Measurements from ENCODE around the gene PUS7.

The PUS7 gene

GRCh38 chr7:105512926-105513526 lies 9.0 kb downstream of the PUS7 start:
- H3K79me2 ChIP-seq (ENCODE audit: low read length) = peaks cover 66% of the 10 kb centered on the region
- H2AFZ ChIP-seq (ENCODE audit: low read length) = no peak overlapping the region
- H4K20me1 ChIP-seq (ENCODE audit: insufficient read depth, low read length) = no peaks in the 10 kb centered on the region
- H3K4me2 ChIP-seq (ENCODE audit: low read depth, low read length) = peak overlapping the region; percentile 55
- no peaks in the 10 kb centered on the region for H3K27me3 ChIP-seq (replicated peaks; ENCODE audit: insufficient read depth, low read length)
- peaks cover 12% of the 10 kb centered on the region for H3K4me1 ChIP-seq (ENCODE audit: low read length)
- H3F3A ChIP-seq (ENCODE audit: insufficient read depth, low read length) = peaks cover 11% of the 10 kb centered on the region
- H3K27ac ChIP-seq (ENCODE audit: low read length) = peak overlapping the region; percentile 45; the same call in 1 of the 2 replicates
- H3K4me3 ChIP-seq (ENCODE audit: low read length) = no peak overlapping the region
- no peak for TF ChIP-seq EZH2 (optimal IDR thresholded peaks at IDR 0.05; ENCODE audit: low read depth, low read length)
- TF ChIP-seq EZH2phosphoT487 (IDR thresholded peaks at IDR 0.05; ENCODE audit: low read length) = no peak
- TF ChIP-seq CTCF (IDR thresholded peaks at IDR 0.05; ENCODE audit: low read length) = no peak
- H3K9me3 ChIP-seq (replicated peaks; ENCODE audit: insufficient read depth, low read length) = no peaks in the 10 kb centered on the region
- no peak overlapping the region; the same call in 1 of the 2 replicates for H3K9ac ChIP-seq (ENCODE audit: low read length)
- DNase-seq = no peak
- H3K9me2 ChIP-seq (replicated peaks; ENCODE audit: insufficient read depth, low read length) = no peaks in the 10 kb centered on the region
- H3K36me3 ChIP-seq (replicated peaks; ENCODE audit: insufficient read depth, low read length) = no peaks in the 10 kb centered on the region

- no peak for DNase-seq
- TF ChIP-seq EZH2phosphoT487 (IDR thresholded peaks at IDR 0.05; ENCODE audit: low read length) = no peak
- no peak for TF ChIP-seq CTCF (IDR thresholded peaks at IDR 0.05; ENCODE audit: low read length)
- no peak for TF ChIP-seq EZH2 (optimal IDR thresholded peaks at IDR 0.05; ENCODE audit: low read depth, low read length)
Measured at GRCh38 chr7:105512415-105512814, 9.7 kb downstream of the PUS7 start.

GRCh38 chr7:105502173-105502572 lies 19.9 kb downstream of the PUS7 start:
- no peak for TF ChIP-seq CTCF (IDR thresholded peaks at IDR 0.05; ENCODE audit: low read length)
- TF ChIP-seq EZH2 (optimal IDR thresholded peaks at IDR 0.05; ENCODE audit: low read depth, low read length) = no peak
- TF ChIP-seq EZH2phosphoT487 (IDR thresholded peaks at IDR 0.05; ENCODE audit: low read length) = no peak
- no peak for DNase-seq
- Histone ChIP-seq H4K20me1 (ENCODE audit: insufficient read depth, low read length) (no peaks in the 10 kb centered on the region), H3K27ac (ENCODE audit: low read length) (no peak overlapping the region), H3K4me2 (ENCODE audit: low read depth, low read length) (no peak overlapping the region), H2AFZ (ENCODE audit: low read length) (no peak overlapping the region), H3F3A (ENCODE audit: insufficient read depth, low read length) (no peaks in the 10 kb centered on the region), H3K9me3 (replicated peaks; ENCODE audit: insufficient read depth, low read length) (no peaks in the 10 kb centered on the region), H3K27me3 (replicated peaks; ENCODE audit: insufficient read depth, low read length) (no peaks in the 10 kb centered on the region), H3K4me3 (ENCODE audit: low read length) (no peak overlapping the region), H3K9me2 (replicated peaks; ENCODE audit: insufficient read depth, low read length) (no peaks in the 10 kb centered on the region), H3K4me1 (ENCODE audit: low read length) (no peaks in the 10 kb centered on the region), H3K36me3 (replicated peaks; ENCODE audit: insufficient read depth, low read length) (peaks cover 3% of the 10 kb centered on the region; the same call in 1 of the 2 replicates), H3K79me2 (ENCODE audit: low read length) (no peaks in the 10 kb centered on the region), H3K9ac (ENCODE audit: low read length) (no peak overlapping the region)

More at GRCh38 chr7:105512415-105512814, 9.7 kb downstream of the PUS7 start:
- Histone ChIP-seq H3K4me2 (ENCODE audit: low read depth, low read length) (peak overlapping the region; percentile 55), H3K36me3 (replicated peaks; ENCODE audit: insufficient read depth, low read length) (no peaks in the 10 kb centered on the region), H3K79me2 (ENCODE audit: low read length) (peaks cover 62% of the 10 kb centered on the region), H3K4me1 (ENCODE audit: low read length) (peaks cover 12% of the 10 kb centered on the region), H3K4me3 (ENCODE audit: low read length) (no peak overlapping the region), H3K27ac (ENCODE audit: low read length) (peak overlapping the region; percentile 45; the same call in 1 of the 2 replicates), H2AFZ (ENCODE audit: low read length) (no peak overlapping the region), H3K9me2 (replicated peaks; ENCODE audit: insufficient read depth, low read length) (no peaks in the 10 kb centered on the region), H3K27me3 (replicated peaks; ENCODE audit: insufficient read depth, low read length) (no peaks in the 10 kb centered on the region), H3F3A (ENCODE audit: insufficient read depth, low read length) (peaks cover 11% of the 10 kb centered on the region), H3K9ac (ENCODE audit: low read length) (no peak overlapping the region; the same call in 1 of the 2 replicates), H3K9me3 (replicated peaks; ENCODE audit: insufficient read depth, low read length) (no peaks in the 10 kb centered on the region), H4K20me1 (ENCODE audit: insufficient read depth, low read length) (no peaks in the 10 kb centered on the region)

Measured in MM.1S (cell line).